Measurements from ENCODE around the gene GANC.

DNA sequence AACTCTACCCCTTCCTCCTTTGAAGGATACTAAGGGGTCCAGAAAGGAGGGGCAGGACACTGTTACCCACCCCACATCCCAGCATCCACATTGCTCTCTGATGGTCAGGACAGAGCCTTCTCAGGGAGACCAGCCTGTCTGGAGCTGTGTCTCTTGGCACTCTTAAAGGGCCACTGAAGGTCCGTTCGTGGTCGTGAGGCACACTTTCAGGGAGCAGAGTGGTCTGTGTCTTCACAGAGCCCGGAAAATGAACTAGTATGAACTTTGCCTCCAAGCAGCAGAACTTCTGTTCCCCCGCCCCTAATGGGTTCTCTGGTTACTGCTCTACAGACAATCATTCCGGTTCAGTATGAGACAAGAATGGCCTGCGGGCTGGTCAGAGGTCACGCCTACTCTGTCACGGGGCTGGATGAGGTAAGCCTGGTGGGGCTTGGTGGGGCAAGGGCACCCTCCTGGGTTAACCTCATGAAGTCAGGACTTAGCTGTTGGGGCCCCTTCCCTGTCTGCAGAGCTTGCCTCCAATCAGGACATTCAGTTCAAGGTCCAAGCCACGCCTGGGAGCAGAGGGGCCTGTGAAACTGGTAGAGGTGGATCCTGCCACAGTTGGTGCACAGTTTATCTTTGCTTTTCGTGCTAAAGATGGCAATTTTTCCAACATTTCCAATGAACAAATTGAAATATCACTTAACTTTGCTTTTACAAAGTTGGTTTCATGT, 119.5 kb downstream of the GANC start:
- TF ChIP-seq POLR2AphosphoS5 (IDR thresholded peaks at IDR 0.05; ENCODE audit: low read depth, low read length), result no peak
- TF ChIP-seq TAF1 (IDR thresholded peaks at IDR 0.05; ENCODE audit: borderline replicate concordance, insufficient read depth, low read length), result no peak
- TF ChIP-seq SIN3A (IDR thresholded peaks at IDR 0.05; ENCODE audit: borderline replicate concordance, insufficient read depth, low read length), result no peak
- no peak for TF ChIP-seq FOXP2 (optimal IDR thresholded peaks at IDR 0.05; ENCODE audit: borderline replicate concordance, extremely low read depth, extremely low read length, insufficient read depth)
